ENCODE data around the gene FABP3. TPM values are rescaled to one million over a fixed set of nuclear protein-coding genes. Genes with fewer than 3 reads are reported as not detected.

The FABP3 gene
- total and polyA plus RNA-seq, 2 of the 8 experiments (the other 6 are each of a cell fraction or from before 2014, with no cell fraction given), result 34.8 to 43.9 TPM

- Histone ChIP-seq H2BK120ac (replicated peaks; ENCODE audit: low read depth, low read length) (no peak overlapping the region), H4K91ac (replicated peaks; ENCODE audit: insufficient read length, low read length) (no peak overlapping the region), H3K79me2 (ENCODE audit: control insufficient read depth in 1 of 2, insufficient read depth in 2 of 2, low read length in 2 of 2) (no peaks in the 10 kb centered on the region), H3K36me3 (ENCODE audit: control insufficient read depth in 2 of 4, insufficient read depth in 4 of 4, low read length in 3 of 4) (no peaks in the 10 kb centered on the region), H3K79me1 (ENCODE audit: low read depth, low read length) (no peaks in the 10 kb centered on the region), H3K4ac (replicated peaks; ENCODE audit: insufficient read length, low read depth, low read length) (no peak overlapping the region), H3K18ac (ENCODE audit: extremely low read depth, low read length) (no peak overlapping the region; the same call in 1 of the 2 replicates), H3K9me3 (ENCODE audit: insufficient read depth in 2 of 2, low read depth in 1 of 2, low read length in 1 of 2) (no peaks in the 10 kb centered on the region), H3K4me3 (ENCODE audit: extremely low read depth in 1 of 4, insufficient read depth in 2 of 4, low read depth in 3 of 4, low read length in 4 of 4) (no peak overlapping the region), H3K56ac (replicated peaks; ENCODE audit: insufficient read length, low read depth, low read length) (no peak overlapping the region), H4K8ac (ENCODE audit: extremely low read depth, insufficient read depth, low read length) (no peak overlapping the region), H3K27ac (ENCODE audit: low read depth, low read length) (no peak overlapping the region), H3K23ac (ENCODE audit: insufficient read length) (no peak overlapping the region), H2BK15ac (ENCODE audit: low read length) (no peak overlapping the region), H2BK5ac (ENCODE audit: low read depth, low read length) (no peak overlapping the region), H3K23me2 (ENCODE audit: low read depth, low read length) (peaks cover 5% of the 10 kb centered on the region), H2BK12ac (ENCODE audit: low read depth, low read length) (no peak overlapping the region), H3K27me3 (replicated peaks in 1 of 4; ENCODE audit: control insufficient read depth in 3 of 4, extremely low read depth in 1 of 4, insufficient read depth in 3 of 4, low read length in 3 of 4) (no peaks in the 10 kb centered on the region), H2AK5ac (ENCODE audit: low read depth, low read length) (no peak overlapping the region), H3K4me1 (replicated peaks in 1 of 4; ENCODE audit: control insufficient read depth in 3 of 4, insufficient read depth in 4 of 4, low read length in 3 of 4) (peaks cover 8 to 15% (median 13%) of the 10 kb centered on the region in 4 experiments), H4K5ac (ENCODE audit: insufficient read length, low read depth, low read length) (no peak overlapping the region), H3K9ac (replicated peaks in 1 of 4; ENCODE audit: extremely low read depth in 1 of 4, low read depth in 3 of 4, low read length in 3 of 4) (no peak overlapping the region), H3K4me2 (ENCODE audit: insufficient read depth in 1 of 2, low read depth in 2 of 2, low read length in 2 of 2) (no peak overlapping the region), H2BK20ac (ENCODE audit: low read length) (no peak overlapping the region), H2AFZ (ENCODE audit: low read length) (no peak overlapping the region), H4K20me1 (replicated peaks in 1 of 2; ENCODE audit: control insufficient read depth in 1 of 2, insufficient read depth in 2 of 2, low read length in 2 of 2) (no peaks in the 10 kb centered on the region), H3K14ac (ENCODE audit: insufficient read length) (no peak overlapping the region)
- TF ChIP-seq SUZ12 (IDR thresholded peaks at IDR 0.05; ENCODE audit: low read length) (no peak), ATF3 (IDR thresholded peaks at IDR 0.05; ENCODE audit: insufficient read depth, low read depth, low read length) (no peak), SAP30 (IDR thresholded peaks at IDR 0.05; ENCODE audit: insufficient read depth, insufficient replicate concordance, low read length) (no peak), GTF2F1 (IDR thresholded peaks at IDR 0.05; ENCODE audit: borderline replicate concordance, low read depth, low read length) (no peak), ZNF274 (IDR thresholded peaks at IDR 0.05; ENCODE audit: borderline replicate concordance, extremely low read depth, low read length) (no peak)
- FAIRE-seq, result no peak
- POLR2A ChIA-PET (ENCODE audit: partially characterized antibody), result interaction anchor here (0.5 to 0.9 kb wide), 2 partner anchors 12 to 186 kb away, joined by 3 to 5 read pairs; no protein-coding TSS in a partner anchor
- DNase-seq (ENCODE audit: low read depth in 1 of 2, low spot score in 2 of 2), result no peak
- CTCF ChIA-PET (ENCODE audit: partially characterized antibody), result interaction anchor here (0.6 to 2.9 kb wide), 4 partner anchors 11 to 181 kb away, joined by 3 to 14 read pairs (median 4); no protein-coding TSS in a partner anchor
Observed at GRCh38 chr1:31378001-31378400, 5.1 kb upstream of the FABP3 start.

Measured in H1 (cell line).